ENCODE data around the gene NUDT2. TPM values are rescaled to one million over a fixed set of nuclear protein-coding genes. Genes with fewer than 3 reads are reported as not detected.

The NUDT2 gene
- total RNA-seq, 1 experiment from 2014 or later: 17.8 TPM

GRCh38 chr9:34387239-34387638 is 57.9 kb downstream of the NUDT2 start:
- Mint-ChIP-seq H3K27me3 (ENCODE audit: low read depth) (peaks cover 28% of the 10 kb centered on the region), H3K4me1 (no peaks in the 10 kb centered on the region), H3K4me3 (no peak overlapping the region), H3K36me3 (no peaks in the 10 kb centered on the region), H3K9me3 (no peaks in the 10 kb centered on the region), H3K27ac (no peak overlapping the region)
- no peak for TF ChIP-seq ZNF317 (CRISPR knock-in tag; IDR thresholded peaks at IDR 0.05; ENCODE audit: borderline replicate concordance, low read depth)
- TF ChIP-seq, protein P1, sequence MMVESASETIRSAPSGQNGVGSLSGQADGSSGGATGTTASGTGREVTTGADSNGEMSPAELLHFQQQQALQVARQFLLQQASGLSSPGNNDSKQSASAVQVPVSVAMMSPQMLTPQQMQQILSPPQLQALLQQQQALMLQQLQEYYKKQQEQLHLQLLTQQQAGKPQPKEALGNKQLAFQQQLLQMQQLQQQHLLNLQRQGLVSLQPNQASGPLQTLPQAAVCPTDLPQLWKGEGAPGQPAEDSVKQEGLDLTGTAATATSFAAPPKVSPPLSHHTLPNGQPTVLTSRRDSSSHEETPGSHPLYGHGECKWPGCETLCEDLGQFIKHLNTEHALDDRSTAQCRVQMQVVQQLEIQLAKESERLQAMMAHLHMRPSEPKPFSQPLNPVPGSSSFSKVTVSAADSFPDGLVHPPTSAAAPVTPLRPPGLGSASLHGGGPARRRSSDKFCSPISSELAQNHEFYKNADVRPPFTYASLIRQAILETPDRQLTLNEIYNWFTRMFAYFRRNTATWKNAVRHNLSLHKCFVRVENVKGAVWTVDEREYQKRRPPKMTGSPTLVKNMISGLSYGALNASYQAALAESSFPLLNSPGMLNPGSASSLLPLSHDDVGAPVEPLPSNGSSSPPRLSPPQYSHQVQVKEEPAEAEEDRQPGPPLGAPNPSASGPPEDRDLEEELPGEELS (CRISPR knock-in tag; IDR thresholded peaks at IDR 0.05): no peak
- no peak for TF ChIP-seq TEAD4 (CRISPR knock-in tag; IDR thresholded peaks at IDR 0.05)
- TF ChIP-seq FOXP1 (CRISPR knock-in tag; IDR thresholded peaks at IDR 0.05; ENCODE audit: borderline replicate concordance): no peak
- TF ChIP-seq, protein P2, sequence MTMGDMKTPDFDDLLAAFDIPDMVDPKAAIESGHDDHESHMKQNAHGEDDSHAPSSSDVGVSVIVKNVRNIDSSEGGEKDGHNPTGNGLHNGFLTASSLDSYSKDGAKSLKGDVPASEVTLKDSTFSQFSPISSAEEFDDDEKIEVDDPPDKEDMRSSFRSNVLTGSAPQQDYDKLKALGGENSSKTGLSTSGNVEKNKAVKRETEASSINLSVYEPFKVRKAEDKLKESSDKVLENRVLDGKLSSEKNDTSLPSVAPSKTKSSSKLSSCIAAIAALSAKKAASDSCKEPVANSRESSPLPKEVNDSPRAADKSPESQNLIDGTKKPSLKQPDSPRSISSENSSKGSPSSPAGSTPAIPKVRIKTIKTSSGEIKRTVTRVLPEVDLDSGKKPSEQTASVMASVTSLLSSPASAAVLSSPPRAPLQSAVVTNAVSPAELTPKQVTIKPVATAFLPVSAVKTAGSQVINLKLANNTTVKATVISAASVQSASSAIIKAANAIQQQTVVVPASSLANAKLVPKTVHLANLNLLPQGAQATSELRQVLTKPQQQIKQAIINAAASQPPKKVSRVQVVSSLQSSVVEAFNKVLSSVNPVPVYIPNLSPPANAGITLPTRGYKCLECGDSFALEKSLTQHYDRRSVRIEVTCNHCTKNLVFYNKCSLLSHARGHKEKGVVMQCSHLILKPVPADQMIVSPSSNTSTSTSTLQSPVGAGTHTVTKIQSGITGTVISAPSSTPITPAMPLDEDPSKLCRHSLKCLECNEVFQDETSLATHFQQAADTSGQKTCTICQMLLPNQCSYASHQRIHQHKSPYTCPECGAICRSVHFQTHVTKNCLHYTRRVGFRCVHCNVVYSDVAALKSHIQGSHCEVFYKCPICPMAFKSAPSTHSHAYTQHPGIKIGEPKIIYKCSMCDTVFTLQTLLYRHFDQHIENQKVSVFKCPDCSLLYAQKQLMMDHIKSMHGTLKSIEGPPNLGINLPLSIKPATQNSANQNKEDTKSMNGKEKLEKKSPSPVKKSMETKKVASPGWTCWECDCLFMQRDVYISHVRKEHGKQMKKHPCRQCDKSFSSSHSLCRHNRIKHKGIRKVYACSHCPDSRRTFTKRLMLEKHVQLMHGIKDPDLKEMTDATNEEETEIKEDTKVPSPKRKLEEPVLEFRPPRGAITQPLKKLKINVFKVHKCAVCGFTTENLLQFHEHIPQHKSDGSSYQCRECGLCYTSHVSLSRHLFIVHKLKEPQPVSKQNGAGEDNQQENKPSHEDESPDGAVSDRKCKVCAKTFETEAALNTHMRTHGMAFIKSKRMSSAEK (CRISPR knock-in tag; IDR thresholded peaks at IDR 0.05; ENCODE audit: borderline replicate concordance): no peak
- TF ChIP-seq NFYB (CRISPR knock-in tag; conservative IDR thresholded peaks at IDR 0.05; ENCODE audit: low read depth): no peak
- TF ChIP-seq ARID4B (CRISPR knock-in tag; IDR thresholded peaks at IDR 0.05; ENCODE audit: borderline replicate concordance): no peak
- no peak for TF ChIP-seq ZNF425 (CRISPR knock-in tag; conservative IDR thresholded peaks at IDR 0.05)
- no peak for TF ChIP-seq ATF1 (CRISPR knock-in tag; IDR thresholded peaks at IDR 0.05)
- TF ChIP-seq, protein P3, sequence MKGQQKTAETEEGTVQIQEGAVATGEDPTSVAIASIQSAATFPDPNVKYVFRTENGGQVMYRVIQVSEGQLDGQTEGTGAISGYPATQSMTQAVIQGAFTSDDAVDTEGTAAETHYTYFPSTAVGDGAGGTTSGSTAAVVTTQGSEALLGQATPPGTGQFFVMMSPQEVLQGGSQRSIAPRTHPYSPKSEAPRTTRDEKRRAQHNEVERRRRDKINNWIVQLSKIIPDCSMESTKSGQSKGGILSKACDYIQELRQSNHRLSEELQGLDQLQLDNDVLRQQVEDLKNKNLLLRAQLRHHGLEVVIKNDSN (CRISPR knock-in tag; IDR thresholded peaks at IDR 0.05): no peak
- TF ChIP-seq ZNF138 (CRISPR knock-in tag; conservative IDR thresholded peaks at IDR 0.05): no peak
- TF ChIP-seq IRF1 (CRISPR knock-in tag; IDR thresholded peaks at IDR 0.05): no peak
- CTCF ChIA-PET: no interaction called here
- DNase-seq (ENCODE audit: low spot score) (no peak), ATAC-seq (no peak)
- POLR2A ChIA-PET: interaction anchor here (0.5 kb wide), 1 partner anchor 319 kb away, joined by 4 read pairs; no protein-coding TSS in a partner anchor

Measured in WTC11 (cell line).